ENCODE results near the gene ANO10. TPM values are rescaled to one million over a fixed set of nuclear protein-coding genes. Genes with fewer than 3 reads are reported as not detected.

The ANO10 gene
- total RNA-seq, 4 donors from 2014 or later: 32.8 to 111 (median 54.3) TPM

DNA sequence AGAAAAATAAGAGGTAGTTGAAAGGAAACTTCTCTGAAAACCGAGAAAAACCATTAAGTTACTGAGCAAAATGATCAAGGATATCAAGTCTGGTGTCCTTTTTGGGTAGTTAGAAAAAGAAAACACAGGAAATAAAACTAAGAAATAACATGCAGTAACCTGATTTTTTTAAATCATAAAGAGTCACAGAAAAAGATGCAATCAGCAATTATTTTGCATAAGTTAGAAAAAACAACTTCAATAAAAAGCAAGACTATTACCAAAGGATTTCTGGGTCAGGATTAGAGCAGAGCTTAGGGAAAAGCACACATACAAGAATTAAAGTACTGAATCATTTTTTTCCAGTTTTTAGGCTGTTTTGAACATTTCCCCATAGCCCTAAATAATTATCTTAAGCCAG is 28.5 kb upstream of the ANO10 start:
- Histone ChIP-seq H3K36me3 (no peaks in the 10 kb centered on the region), H3K4me3 (no peak overlapping the region), H3K27ac (no peak overlapping the region), H3K27me3 (no peaks in the 10 kb centered on the region), H3K9me3 (no peaks in the 10 kb centered on the region), H3K4me1 (no peaks in the 10 kb centered on the region)
- no peak for DNase-seq
- TF ChIP-seq POLR2A (IDR thresholded peaks at IDR 0.05): no peak
- intact Hi-C loops (cut with DNase I; ENCODE audit: low total_unique reads): no loop called here

DNA sequence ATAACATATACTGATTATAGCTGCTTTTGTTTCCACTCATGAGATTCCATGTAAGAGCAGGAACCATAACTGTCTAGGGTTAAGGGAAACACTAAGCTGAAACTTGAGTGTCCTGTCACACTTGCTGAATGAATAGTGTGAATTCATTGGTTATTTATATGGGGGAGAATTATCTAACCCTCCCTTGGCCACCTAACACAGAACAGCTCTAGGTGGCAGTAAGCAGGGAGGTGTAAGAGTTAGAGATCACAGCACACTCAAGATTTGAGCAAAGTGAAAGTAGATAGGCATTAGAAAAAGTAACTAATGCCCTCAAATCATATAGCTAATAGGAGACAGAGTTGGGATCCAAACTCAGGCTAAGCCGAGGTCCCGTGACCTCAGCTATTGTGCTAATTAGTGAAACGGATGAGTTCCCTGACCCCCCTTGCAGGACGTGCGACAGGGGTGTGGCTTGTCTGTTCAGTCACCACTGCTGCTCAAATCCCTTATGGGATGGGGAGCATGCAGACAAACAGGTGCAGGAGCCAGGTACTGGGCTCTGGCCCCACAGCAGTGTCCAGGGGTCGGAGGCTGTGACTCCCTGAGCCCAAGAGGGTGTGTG is 27.7 kb upstream of the ANO10 start:
- Histone ChIP-seq H3K27me3 (no peaks in the 10 kb centered on the region), H3K27ac (no peak overlapping the region), H3K9me3 (no peaks in the 10 kb centered on the region), H3K4me1 (no peaks in the 10 kb centered on the region), H3K4me3 (no peak overlapping the region), H3K36me3 (no peaks in the 10 kb centered on the region)
- intact Hi-C loops (cut with DNase I; ENCODE audit: low total_unique reads): no loop called here
- no peak for DNase-seq
- TF ChIP-seq, protein P1, sequence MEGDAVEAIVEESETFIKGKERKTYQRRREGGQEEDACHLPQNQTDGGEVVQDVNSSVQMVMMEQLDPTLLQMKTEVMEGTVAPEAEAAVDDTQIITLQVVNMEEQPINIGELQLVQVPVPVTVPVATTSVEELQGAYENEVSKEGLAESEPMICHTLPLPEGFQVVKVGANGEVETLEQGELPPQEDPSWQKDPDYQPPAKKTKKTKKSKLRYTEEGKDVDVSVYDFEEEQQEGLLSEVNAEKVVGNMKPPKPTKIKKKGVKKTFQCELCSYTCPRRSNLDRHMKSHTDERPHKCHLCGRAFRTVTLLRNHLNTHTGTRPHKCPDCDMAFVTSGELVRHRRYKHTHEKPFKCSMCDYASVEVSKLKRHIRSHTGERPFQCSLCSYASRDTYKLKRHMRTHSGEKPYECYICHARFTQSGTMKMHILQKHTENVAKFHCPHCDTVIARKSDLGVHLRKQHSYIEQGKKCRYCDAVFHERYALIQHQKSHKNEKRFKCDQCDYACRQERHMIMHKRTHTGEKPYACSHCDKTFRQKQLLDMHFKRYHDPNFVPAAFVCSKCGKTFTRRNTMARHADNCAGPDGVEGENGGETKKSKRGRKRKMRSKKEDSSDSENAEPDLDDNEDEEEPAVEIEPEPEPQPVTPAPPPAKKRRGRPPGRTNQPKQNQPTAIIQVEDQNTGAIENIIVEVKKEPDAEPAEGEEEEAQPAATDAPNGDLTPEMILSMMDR (IDR thresholded peaks at IDR 0.05): no peak
- no peak for TF ChIP-seq POLR2A (IDR thresholded peaks at IDR 0.05)

DNA sequence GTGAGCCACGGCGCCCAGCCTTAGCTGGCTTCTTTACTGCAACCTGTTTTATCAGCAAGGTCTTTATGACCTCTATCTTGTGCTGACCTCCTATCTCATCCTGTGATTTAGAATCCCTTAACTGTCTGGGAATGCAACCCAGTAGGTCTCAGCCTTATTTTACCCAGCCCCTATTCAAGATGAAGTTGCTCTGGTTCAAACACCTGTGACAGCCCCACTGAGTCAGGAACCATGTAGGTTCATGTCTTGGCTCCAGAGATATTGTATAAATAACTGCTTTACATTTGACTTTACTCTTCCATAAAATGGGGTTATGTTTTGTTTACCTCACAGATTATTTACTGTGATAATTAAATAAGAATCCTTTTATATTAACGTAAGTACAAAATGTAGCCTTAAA is 27.1 kb upstream of the ANO10 start:
- no peak for DNase-seq
- Histone ChIP-seq H3K9me3 (no peaks in the 10 kb centered on the region), H3K27me3 (no peaks in the 10 kb centered on the region), H3K36me3 (no peaks in the 10 kb centered on the region), H3K4me1 (no peaks in the 10 kb centered on the region), H3K4me3 (no peak overlapping the region), H3K27ac (no peak overlapping the region)
- TF ChIP-seq, protein P1 (IDR thresholded peaks at IDR 0.05): no peak
- no peak for TF ChIP-seq POLR2A (IDR thresholded peaks at IDR 0.05)
- intact Hi-C loops (cut with DNase I; ENCODE audit: low total_unique reads): no loop called here

DNA sequence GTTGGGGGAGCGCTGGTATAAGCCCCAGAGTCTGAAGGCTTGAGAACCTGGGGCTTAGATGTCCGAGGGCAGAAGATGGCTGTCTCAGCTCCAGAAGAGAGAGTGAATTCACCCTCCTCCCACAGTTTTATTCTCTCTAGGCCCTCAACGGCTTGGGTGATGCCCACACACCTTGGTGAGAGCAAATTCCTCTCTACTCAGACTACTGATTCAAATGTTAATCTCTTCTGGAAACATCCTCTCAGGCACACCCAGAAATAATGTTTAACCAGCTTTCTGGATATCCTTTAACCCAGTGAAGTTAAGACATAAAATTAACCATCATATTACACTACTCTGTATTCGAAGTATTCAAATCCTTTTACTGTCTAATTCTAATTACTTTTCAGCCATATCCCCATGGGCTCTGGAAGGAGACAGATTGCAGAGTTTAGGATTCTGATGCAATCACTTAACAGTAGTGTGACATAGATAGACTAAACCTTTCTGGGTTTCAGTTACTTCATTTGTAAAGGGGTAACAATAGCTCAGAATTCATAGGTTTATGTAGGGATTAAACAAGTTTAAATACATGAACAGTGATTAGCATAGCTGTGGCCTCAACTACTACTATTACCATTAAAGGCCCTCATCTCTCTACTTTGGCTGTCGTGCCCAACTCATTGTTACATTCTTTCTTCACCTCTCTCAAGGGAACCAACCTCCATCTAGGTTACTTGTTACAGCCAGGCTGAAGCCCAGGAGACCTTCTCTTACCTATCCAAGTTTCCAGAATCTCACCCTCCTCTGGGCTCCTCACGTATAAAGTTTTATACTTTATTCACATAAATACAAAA is 25.7 kb upstream of the ANO10 start:
- intact Hi-C loops (cut with DNase I; ENCODE audit: low total_unique reads): no loop called here
- no peak for TF ChIP-seq POLR2A (IDR thresholded peaks at IDR 0.05)
- TF ChIP-seq, protein P1 (IDR thresholded peaks at IDR 0.05): no peak
- no peaks in the 10 kb centered on the region for H3K36me3 ChIP-seq
- H3K9me3 ChIP-seq: no peaks in the 10 kb centered on the region
- no peaks in the 10 kb centered on the region for H3K4me1 ChIP-seq
- no peak overlapping the region for H3K27ac ChIP-seq
- DNase-seq: no peak
- H3K4me3 ChIP-seq: no peak overlapping the region
- no peaks in the 10 kb centered on the region for H3K27me3 ChIP-seq

DNA sequence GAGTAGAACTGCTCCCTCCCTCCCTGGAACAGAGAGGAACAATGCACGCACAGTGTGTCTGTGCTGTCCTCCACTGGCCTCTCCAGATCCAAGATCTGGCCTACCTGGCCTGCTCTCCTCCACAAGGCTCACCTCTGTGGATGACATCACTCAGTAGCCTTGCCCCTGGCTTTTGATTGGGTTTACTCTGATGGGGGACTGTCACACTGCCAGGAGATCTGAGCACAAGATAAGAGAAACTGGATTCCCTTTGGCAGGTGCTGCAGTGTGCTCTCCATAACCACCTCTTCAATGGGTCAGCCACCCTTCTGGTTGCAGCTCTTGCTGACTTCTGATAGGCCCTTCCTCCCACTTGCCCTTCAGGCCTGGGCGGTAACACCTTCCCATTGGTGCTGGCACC is 22.6 kb upstream of the ANO10 start:
- no peak for TF ChIP-seq POLR2A (IDR thresholded peaks at IDR 0.05)
- intact Hi-C loops (cut with DNase I; ENCODE audit: low total_unique reads): no loop called here
- Histone ChIP-seq H3K4me1 (no peaks in the 10 kb centered on the region), H3K27ac (no peak overlapping the region), H3K9me3 (no peaks in the 10 kb centered on the region), H3K27me3 (no peaks in the 10 kb centered on the region), H3K36me3 (no peaks in the 10 kb centered on the region), H3K4me3 (no peak overlapping the region)
- DNase-seq: no peak

DNA sequence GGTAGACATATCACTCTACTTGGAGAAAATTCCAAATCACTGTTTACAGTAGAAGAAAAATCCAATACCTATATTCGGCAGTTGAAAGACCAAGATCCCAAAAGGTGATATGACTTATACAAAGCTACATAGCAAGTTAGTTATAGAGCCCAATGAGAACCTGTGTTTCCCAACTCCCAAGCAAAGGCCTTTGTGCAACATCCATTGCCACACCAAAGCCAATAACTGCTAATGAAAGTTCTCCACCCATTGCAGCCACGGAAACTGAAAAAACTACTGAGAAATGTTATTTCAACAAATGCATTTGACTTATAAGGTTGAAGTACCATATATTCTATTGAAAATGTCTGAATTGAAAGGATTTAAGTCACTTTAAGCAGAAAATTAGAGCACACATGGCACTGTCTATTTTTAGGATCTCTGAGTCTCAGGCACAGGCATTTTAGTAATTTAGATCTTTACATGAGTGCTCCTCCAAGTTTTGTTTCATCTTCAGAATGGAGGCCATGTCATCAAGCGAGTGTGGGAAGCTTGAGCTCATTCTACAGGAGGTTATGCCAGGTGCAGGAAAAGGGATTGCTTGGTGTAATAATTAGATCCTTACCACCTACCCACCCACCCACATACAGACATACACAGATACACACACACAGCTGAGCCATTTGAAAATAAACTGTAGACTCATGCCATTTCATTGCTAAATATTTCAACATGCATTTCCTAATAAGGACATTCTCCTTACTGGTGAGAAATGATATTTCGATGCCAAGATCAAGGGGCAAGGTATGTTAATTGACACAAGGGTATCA is 19.7 kb upstream of the ANO10 start:
- Histone ChIP-seq H3K9me3 (no peaks in the 10 kb centered on the region), H3K27ac (no peak overlapping the region), H3K36me3 (no peaks in the 10 kb centered on the region), H3K4me3 (no peak overlapping the region), H3K4me1 (no peaks in the 10 kb centered on the region), H3K27me3 (no peaks in the 10 kb centered on the region)
- intact Hi-C loops (cut with DNase I; ENCODE audit: low total_unique reads): no loop called here
- TF ChIP-seq POLR2A (IDR thresholded peaks at IDR 0.05): no peak
- TF ChIP-seq, protein P1 (IDR thresholded peaks at IDR 0.05): no peak
- DNase-seq: no peak

Measured in uterus (tissue), 4 donors.